Raji (cell line): ENCODE measurements around the gene CNTNAP2.

Source experiments
- POLR2A ChIP-seq: IDR thresholded peaks from 2 replicates; pipeline ENCODE4 v1.6.1; 2011; ENCODE audit warnings: low read depth, low read length, control low read depth; ENCODE audit not compliant: insufficient read depth

CNTNAP2 gene

DNA sequence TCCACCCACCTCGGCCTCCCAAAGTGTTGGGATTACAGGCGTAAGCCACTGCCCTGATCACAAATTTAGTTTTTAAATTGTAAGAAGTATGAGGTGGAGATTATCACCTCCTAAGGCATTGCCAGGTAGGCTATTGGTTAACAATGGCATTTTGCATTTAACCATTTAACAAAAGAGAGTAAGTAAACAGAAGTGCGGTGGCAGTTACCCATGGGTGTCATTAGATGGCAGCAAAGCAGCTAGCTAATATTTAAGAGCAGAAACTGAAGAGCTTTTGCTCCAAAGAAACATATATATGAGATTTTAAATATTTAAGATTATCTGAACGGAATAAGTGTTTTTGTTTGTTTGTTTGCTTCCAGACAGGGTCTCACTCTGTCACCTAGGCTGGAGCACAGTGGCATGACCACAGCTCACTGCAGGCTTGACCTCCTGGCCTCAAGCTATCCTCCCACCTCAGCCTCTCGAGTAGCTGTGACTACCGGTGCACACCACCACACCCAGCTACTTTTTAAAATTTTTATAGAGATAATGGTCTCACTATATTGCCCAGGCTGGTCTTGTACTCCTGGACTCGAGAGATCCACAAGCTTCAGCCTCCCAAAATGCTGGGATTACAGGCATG lies 2148.4 kb downstream of the CNTNAP2 start:
- TF ChIP-seq POLR2A = no peak

DNA sequence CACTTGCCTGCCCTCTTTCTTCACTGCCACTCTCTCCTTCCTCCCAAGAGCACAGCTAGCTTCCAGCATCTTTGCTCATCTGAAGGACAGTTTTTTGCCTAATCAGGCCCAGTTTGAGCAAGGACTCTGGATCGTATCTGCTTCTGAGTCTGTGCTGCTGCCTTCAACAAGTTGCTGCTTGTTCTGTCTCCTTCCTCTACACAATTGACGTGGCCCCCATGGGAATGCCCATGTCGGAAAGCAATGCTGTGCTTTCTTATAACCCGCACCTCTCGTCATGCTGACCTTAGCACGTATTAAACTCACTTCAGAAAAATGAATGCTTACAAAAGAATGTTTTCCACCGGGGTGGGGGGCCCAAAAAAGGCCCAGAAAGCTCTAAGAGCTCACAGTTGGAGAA lies 2149.3 kb downstream of the CNTNAP2 start:
- no peak for TF ChIP-seq POLR2A

DNA sequence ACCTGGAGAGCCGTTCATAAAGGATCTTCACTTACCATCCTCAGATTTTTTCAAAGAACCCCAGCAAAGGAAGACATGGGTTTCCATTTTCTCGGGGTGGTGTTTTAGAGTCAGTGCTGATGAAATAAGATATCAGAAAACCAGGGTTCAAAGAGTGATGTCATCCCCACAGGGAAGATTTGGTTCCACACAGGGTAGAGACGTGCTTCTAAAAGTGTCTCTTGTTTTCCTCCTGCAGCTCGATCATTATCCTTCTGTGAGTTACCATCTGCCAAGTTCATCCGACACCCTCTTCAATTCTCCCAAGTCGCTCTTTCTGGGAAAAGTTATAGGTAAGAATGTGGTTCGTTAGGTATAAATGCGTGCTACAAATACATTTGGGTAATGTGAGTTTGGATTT lies 2150.2 kb downstream of the CNTNAP2 start:
- no peak for TF ChIP-seq POLR2A

DNA sequence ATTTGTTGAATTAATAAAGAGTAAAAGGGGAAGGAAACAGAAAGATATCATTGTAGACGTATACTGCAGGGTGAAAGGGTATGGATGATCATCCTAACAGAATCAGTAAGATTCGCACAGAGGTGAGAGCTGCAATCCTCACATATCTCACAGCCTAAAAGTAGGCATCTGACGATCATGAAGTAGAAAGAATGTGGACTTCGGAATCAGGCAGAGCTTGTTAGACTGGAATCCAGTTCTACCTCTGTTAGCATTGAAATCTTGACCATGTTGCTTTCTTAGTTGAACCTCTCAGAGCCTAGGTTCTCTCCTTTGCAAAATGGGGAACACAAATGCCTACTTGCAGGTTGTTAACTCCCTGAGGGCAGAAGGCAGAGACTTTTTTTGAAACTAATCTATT lies 2154.0 kb downstream of the CNTNAP2 start:
- no peak for TF ChIP-seq POLR2A

DNA sequence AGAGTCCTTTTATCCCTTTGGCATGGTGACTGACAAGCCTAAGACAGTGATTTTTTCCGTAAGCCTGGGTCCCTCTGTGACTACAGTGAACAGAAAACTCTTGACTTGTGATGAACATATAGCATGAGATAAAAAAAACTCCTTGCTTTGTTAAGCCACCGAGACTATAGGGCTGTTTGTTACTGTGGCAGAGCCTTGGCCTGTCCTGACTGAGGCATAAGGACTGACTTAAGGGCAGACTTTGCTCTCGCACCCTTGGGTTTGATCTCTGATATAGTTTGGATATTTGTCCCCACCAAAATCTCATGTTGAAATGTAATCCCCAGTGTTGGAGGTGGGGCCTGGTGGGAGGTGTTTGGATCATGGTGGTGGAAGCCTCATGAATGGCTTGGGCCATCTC lies 2157.5 kb downstream of the CNTNAP2 start:
- no peak for TF ChIP-seq POLR2A

DNA sequence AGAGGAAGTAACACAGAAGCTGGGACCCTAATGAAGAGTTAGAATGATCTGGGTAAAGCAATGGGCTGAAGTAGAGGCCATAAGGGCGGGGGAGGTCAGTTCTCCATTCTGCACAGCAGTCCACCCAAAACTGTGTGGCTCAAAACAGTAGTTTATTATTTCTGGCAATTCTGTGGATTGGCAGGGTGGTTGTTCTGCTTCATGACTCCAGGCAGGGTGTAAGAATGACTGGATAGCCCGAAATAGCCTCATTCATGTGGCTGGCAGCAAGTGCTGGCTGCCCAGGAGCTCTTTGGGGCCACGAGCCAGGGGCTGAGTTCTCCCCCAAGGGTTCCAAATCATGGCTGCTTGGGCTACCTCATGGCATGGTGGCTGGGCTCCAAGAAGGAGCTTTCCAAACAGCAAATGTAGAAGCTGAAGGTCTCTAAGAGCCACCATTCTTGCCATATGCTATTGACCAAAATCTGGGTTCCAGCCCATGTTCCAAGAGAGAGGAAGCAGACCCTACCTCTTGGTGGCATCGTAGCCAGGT lies 2158.8 kb downstream of the CNTNAP2 start:
- no peak for TF ChIP-seq POLR2A

DNA sequence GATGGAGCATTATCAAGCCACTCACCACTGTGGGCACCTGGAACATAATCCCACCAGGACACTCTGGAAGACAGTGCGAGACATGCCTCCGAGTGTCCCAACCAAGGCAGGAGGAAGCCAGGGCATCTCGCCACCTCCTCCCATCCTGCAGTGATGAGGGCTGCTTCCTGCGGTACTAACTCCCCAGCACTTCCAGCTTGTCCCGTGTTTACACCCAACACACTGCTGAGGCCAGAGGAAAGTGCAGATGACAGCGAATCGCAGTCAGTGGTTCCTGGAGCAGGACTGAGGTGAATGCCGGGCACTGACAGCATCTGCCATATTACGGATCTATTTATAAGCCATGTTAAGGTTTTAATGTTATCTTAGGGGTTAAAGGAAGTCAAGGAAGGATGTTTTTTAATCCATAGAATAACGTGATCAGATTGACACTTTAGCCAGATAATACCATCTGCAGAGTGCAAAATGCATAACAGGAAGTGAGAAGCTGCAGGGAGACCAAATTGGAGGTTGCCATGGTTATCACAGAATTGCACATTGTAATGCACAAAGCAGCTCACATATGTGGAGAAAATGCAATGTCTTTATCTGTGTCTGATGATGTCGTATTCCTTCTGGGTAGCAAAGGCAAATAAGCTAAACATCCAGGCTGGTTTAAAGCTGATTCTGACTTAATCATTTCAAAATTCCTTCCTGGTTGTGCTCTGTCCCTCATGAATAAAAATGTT lies 2159.9 kb downstream of the CNTNAP2 start:
- TF ChIP-seq POLR2A = no peak

DNA sequence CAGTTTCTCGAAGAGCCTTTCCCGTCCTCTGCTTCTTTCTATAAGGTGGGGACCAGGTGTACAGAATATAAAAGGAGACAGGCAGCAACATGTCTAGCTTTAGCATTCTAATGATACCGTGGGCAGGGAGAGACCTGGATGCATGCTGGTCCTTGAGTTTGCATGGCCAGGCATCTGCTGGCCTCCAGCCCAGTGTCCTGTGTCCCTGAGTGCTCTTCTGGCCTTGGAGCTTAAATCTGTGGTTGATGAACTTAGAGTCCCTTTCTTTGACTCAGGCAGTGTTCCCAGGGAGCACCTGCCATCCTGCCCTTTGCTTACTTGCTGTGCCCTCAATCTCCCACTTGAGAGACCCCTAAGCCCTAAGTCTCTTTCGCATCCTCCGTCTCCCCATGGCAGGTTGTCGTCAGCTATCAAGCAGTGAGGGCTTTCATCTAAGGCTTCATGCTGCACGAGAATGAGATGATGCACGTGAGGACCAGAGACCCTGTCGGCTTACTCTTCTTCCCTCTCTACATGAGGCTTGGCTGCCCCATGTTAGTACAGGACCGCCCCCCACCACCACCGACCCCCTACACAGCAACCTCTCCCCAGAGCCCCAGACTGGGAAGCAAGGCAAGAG lies 2160.6 kb downstream of the CNTNAP2 start:
- TF ChIP-seq POLR2A = no peak

DNA sequence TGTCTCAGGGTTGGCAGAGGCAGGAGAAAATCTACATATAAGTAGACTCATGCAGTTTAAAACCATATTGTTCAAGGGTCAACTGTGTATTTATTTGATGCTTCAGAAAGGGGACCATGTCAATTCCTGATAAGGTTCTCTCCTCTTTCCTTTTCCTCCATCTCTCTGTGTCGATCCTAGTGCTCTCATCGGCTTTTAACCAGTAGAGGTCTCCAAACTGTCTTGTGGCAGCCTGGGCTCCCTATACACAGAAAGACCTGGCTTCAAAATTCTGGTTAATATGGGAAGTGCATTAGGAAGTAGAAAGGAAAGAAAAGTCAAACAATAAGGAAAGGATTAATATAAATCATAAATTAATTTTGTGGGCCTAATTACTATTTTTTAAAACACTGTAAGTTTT lies 2169.5 kb downstream of the CNTNAP2 start:
- TF ChIP-seq POLR2A = no peak

DNA sequence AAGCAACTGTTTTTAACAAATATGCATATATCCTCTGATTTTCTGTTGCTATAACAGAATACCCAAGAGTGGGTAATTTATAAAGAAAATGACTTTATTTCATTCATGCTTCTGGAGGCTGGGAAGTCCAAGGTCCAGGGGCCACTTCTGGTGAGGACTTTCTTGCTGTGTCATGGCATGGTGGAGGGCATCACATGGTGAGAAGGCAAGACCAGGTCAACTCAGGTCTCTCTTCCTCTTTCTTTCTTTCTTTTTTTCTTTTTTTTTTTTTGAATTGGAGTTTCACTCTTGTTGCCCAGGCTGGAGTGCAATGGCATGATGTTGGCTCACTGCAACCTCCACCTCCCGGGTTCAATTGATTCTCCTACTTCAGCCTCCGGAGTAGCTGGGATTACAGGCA lies 2170.9 kb downstream of the CNTNAP2 start:
- no peak for TF ChIP-seq POLR2A

DNA sequence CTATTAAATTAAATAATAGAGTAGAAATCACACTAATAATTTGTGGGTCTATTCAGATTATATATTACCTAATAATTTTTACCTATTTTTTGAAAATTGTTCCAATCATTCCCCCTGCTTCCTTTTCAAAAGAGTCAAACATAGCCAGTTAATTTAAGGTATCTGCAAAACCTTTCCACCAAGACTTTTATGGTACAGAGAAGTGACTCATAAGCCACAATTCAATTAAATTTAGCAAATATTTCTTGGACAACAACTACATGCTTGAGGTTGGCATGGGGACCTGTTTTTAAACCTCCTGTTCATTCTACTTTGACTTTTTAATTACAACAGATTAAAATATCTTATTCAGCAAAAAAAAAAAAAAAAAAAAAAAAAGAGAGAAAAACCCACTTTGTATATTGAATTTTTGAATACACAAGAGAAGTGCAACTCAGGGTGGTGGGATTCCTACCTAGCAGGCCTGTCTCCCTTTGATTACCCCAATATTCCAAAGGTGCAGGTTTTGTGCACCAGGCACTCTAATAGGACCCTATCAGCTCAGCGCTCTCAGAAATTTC lies 2172.1 kb downstream of the CNTNAP2 start:
- no peak for TF ChIP-seq POLR2A

DNA sequence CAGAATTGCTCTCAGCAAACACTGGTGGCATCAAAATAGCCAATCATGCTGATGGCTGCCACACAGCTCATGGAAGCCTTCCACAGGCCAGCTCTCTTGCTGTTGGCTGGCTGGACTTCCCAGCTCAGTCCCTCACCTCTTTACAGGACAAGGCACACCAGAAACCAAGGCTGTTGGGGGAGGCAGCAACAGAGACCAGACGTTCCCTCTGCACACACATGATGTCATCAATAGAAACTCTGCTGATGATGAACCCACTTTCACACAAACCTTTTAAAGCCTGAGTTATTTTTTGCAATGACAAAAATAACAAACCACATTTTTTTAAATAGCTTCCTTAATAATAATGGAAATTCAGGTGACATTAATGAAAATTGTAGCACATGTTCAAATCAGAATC lies 2173.0 kb downstream of the CNTNAP2 start:
- TF ChIP-seq POLR2A = no peak

DNA sequence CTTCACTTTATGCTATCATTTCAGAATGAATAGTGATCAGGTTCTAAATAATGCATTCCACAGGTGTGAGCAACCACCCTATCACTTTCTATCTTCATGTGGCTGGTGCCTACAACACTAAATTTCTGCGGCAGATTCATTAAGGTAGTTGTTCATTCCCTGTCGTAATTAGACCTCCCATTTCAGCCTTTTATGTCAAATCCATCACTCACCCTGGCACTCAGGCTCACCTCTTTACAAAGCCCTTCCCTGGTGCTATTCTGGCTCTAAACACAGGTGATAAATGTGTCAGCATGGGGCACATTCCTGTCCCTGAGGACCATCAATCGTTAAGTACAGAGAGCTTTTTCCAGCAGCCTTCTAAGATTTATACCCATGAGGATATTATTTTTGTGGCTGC lies 2173.9 kb downstream of the CNTNAP2 start:
- no peak for TF ChIP-seq POLR2A

DNA sequence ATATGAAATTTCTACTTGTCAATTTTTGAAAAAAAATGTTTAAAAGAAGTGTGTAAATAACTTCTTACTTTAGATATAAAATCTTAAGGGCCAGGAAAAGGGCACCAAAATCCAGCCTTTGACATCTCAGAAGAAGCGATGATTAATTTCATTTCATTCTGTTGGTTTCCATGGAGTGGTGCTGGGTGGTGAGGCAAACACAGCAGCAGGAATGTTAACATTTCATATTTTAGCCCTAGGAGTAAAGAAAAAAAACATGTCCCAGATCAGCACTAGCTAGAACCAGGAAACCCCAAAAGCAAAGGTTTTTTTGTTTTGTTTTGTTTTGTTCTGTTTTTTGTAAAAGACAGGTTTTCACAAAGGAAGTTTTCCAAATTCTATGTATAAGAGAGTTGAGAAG lies 2175.2 kb downstream of the CNTNAP2 start:
- no peak for TF ChIP-seq POLR2A

DNA sequence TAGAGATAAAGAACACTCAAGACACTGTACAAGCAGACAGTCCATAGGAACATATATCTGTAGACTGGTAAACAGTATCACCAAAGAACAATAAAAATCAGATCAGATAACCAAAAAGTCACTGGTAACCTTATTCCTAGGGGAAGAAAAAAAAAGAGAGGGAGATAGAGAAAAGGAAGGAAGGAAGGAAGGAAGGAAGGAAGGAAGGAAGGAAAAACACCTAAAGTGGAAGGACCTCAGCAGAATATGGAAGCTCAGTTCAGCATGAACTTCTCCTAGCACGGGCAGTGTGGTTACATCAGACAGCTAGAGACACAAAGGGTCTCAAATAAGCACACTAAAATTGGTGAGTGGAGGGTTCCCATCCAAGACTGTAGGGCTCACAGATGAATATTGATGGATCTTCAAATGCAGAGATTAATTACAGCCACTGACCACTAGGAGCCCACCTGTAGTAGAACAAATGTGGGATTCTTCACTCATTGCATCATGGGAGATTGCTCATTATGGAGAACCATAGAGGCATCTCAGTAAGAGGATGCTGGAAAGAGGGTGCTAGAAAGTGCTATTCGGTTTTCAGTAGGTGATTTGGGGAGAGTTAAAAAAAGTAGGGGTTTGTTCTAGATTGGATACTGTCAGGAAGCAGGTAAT lies 2180.5 kb downstream of the CNTNAP2 start:
- no peak for TF ChIP-seq POLR2A
